ENCODE results near the gene LGR6. TPM values are rescaled to one million over a fixed set of nuclear protein-coding genes. Genes with fewer than 3 reads are reported as not detected.

Gene LGR6
- polyA plus RNA-seq, 3 donors: not detected

- intact Hi-C loops (cut with micrococcal nuclease): no loop called here
- Histone ChIP-seq H4K20me1 (ENCODE audit: insufficient read depth, low read length) (no peaks in the 10 kb centered on the region), H3K4me1 (ENCODE audit: control insufficient read depth in 1 of 2, insufficient read depth in 2 of 2, low read length in 2 of 2) (peaks cover 0 to 2% of the 10 kb centered on the region in 2 donors), H3K27ac (ENCODE audit: low read depth in 1 of 2, low read length in 2 of 2) (no peak overlapping the region), H3K36me3 (replicated peaks in 1 of 2; ENCODE audit: control insufficient read depth in 1 of 2, insufficient read depth in 2 of 2, low read length in 2 of 2) (no peaks in the 10 kb centered on the region), H3K9me3 (replicated peaks in 1 of 2; ENCODE audit: control insufficient read depth in 1 of 2, insufficient read depth in 1 of 2, low read length in 2 of 2) (no peaks in the 10 kb centered on the region), H3K4me2 (replicated peaks; ENCODE audit: extremely low read depth, low read length, poor library complexity, severe bottlenecking) (no peak overlapping the region), H3K79me2 (ENCODE audit: insufficient read depth, low read length) (no peaks in the 10 kb centered on the region), H3K9ac (ENCODE audit: insufficient read depth, low read length, poor library complexity, severe bottlenecking) (no peak overlapping the region), H2AFZ (ENCODE audit: insufficient read depth, low read depth, low read length, poor library complexity, severe bottlenecking) (no peak overlapping the region), H3K27me3 (ENCODE audit: control insufficient read depth in 2 of 2, insufficient read depth in 2 of 2, low read length in 2 of 2) (peaks cover 0 to 5% of the 10 kb centered on the region in 2 donors), H3K4me3 (replicated peaks in 1 of 3; ENCODE audit: low read depth in 2 of 3, low read length in 3 of 3) (no peak overlapping the region)
- Mint-ChIP-seq H3K9me3 (no peaks in the 10 kb centered on the region), H3K27ac (no peak overlapping the region), H3K36me3 (no peaks in the 10 kb centered on the region), H3K4me3 (peak overlapping the region in 1 of 2 donors; percentile 30), H3K27me3 (ENCODE audit: low read depth in 3 of 3) (peaks cover 6 to 21% (median 17%) of the 10 kb centered on the region in 3 donors), H3K4me1 (peaks cover 2% of the 10 kb centered on the region)
- peak; percentile 20 to 57 (median 36) for DNase-seq
- WGBS (ENCODE audit: insufficient coverage): 76% methylated on average over 18 of the region's 19 CpGs
- peak; percentile 91 for TF ChIP-seq CTCF (IDR thresholded peaks at IDR 0.05)
Observed at GRCh38 chr1:202235856-202236837, 42.5 kb downstream of the LGR6 start.

- peaks cover 10% of the 10 kb centered on the region for H3K4me1 Mint-ChIP-seq
- no peaks in the 10 kb centered on the region for H4K20me1 ChIP-seq (ENCODE audit: insufficient read depth, low read length)
- peaks cover 0 to 8% of the 10 kb centered on the region in 2 donors for H3K4me1 ChIP-seq (ENCODE audit: control insufficient read depth in 1 of 2, insufficient read depth in 2 of 2, low read length in 2 of 2)
- H3K27me3 ChIP-seq (ENCODE audit: control insufficient read depth in 2 of 2, insufficient read depth in 2 of 2, low read length in 2 of 2): peaks cover 0 to 5% of the 10 kb centered on the region in 2 donors
- no peak for DNase-seq
- no peak overlapping the region for H3K4me3 ChIP-seq (replicated peaks in 1 of 3; ENCODE audit: low read depth in 2 of 3, low read length in 3 of 3)
- H3K9me3 Mint-ChIP-seq: no peaks in the 10 kb centered on the region
- no peak overlapping the region for H3K27ac Mint-ChIP-seq
- 20% methylated on average over 3 of the region's 8 CpGs for WGBS (ENCODE audit: insufficient coverage)
- H3K9me3 ChIP-seq (replicated peaks in 1 of 2; ENCODE audit: control insufficient read depth in 1 of 2, insufficient read depth in 1 of 2, low read length in 2 of 2): no peaks in the 10 kb centered on the region
- H3K36me3 Mint-ChIP-seq: no peaks in the 10 kb centered on the region
- TF ChIP-seq CTCF (IDR thresholded peaks at IDR 0.05): no peak
- peaks cover 6 to 26% (median 18%) of the 10 kb centered on the region in 3 donors for H3K27me3 Mint-ChIP-seq (ENCODE audit: low read depth in 3 of 3)
- no peak overlapping the region for H2AFZ ChIP-seq (ENCODE audit: insufficient read depth, low read depth, low read length, poor library complexity, severe bottlenecking)
- intact Hi-C loops (cut with micrococcal nuclease): no loop called here
- no peak overlapping the region for H3K27ac ChIP-seq (ENCODE audit: low read depth in 1 of 2, low read length in 2 of 2)
- no peak overlapping the region for H3K4me3 Mint-ChIP-seq
- no peak overlapping the region for H3K9ac ChIP-seq (ENCODE audit: insufficient read depth, low read length, poor library complexity, severe bottlenecking)
- no peak overlapping the region for H3K4me2 ChIP-seq (replicated peaks; ENCODE audit: extremely low read depth, low read length, poor library complexity, severe bottlenecking)
- H3K36me3 ChIP-seq (replicated peaks in 1 of 2; ENCODE audit: control insufficient read depth in 1 of 2, insufficient read depth in 2 of 2, low read length in 2 of 2): no peaks in the 10 kb centered on the region
- no peaks in the 10 kb centered on the region for H3K79me2 ChIP-seq (ENCODE audit: insufficient read depth, low read length)
Observed at GRCh38 chr1:202237052-202237451, 43.5 kb downstream of the LGR6 start.
